Nephron (organoid): ENCODE results near the gene PDZD2.
A peak's percentile ranks its signal among the peaks of the same experiment; 100 is the strongest.

Source experiments
- H3K27ac Mint-ChIP-seq, 3 experiments: 2 replicates each; pipeline ENCODE4 v1.8.0; 2020; ENCODE audit warnings: mixed read lengths in 3 of 3, mild to moderate bottlenecking in 2 of 3, moderate library complexity in 1 of 3
- H3K27me3 Mint-ChIP-seq: 2 replicates; pipeline ENCODE4 v1.8.0; 2021; ENCODE audit warnings: low read depth, mild to moderate bottlenecking, moderate library complexity, mixed read lengths
- H3K36me3 Mint-ChIP-seq: 2 replicates; pipeline ENCODE4 v1.8.0; 2020; ENCODE audit warnings: low read depth, mixed read lengths
- H3K4me1 Mint-ChIP-seq: 2 replicates; pipeline ENCODE4 v1.8.0; 2020; ENCODE audit warnings: mixed read lengths
- H3K4me3 Mint-ChIP-seq, 3 experiments: 2 replicates each; pipeline ENCODE4 v1.8.0; 2020; ENCODE audit warnings: mild to moderate bottlenecking in 3 of 3, mixed read lengths in 3 of 3, moderate library complexity in 2 of 3
- H3K9me3 Mint-ChIP-seq: 2 replicates; pipeline ENCODE4 v1.8.0; 2020; ENCODE audit warnings: mixed read lengths
- TF ChIP-seq, protein P1 (sequence below), 3 experiments: fragments of 200-600 bp; sonication (generic); IDR thresholded peaks; one replicate each; pipeline ENCODE4 v1.5.0; 2021; ENCODE audit warnings: antibody characterized with exemption in 3 of 3; ENCODE audit not compliant: unreplicated experiment in 3 of 3

The PDZD2 gene

DNA sequence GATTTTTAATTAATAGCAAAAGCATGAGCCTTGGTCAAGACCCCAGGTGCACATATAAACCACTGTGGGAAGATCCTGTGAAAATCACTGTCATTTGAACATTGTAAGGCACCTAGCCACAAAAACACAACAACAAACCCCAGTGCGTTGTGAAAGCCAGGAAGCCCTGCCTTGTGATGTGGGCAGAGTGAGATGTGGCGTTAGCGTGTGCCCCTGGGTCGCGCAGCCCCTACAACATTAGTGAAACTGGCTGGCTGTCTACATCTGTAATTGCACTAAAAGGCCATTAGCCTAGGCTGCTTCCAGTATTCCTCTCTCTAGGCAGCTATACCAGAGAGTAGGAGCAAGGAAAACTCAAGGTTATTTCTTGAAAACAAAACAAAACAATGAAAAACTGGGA lies 21.1 kb upstream of the PDZD2 start:
- Mint-ChIP-seq H3K27me3 (peaks cover 21% of the 10 kb centered on the region), H3K4me1 (peaks cover 14% of the 10 kb centered on the region), H3K9me3 (peaks cover 7% of the 10 kb centered on the region), H3K27ac (peak overlapping the region in 1 of 3 experiments; percentile 20), H3K4me3 (no peak overlapping the region), H3K36me3 (no peaks in the 10 kb centered on the region)
- TF ChIP-seq, protein P1, sequence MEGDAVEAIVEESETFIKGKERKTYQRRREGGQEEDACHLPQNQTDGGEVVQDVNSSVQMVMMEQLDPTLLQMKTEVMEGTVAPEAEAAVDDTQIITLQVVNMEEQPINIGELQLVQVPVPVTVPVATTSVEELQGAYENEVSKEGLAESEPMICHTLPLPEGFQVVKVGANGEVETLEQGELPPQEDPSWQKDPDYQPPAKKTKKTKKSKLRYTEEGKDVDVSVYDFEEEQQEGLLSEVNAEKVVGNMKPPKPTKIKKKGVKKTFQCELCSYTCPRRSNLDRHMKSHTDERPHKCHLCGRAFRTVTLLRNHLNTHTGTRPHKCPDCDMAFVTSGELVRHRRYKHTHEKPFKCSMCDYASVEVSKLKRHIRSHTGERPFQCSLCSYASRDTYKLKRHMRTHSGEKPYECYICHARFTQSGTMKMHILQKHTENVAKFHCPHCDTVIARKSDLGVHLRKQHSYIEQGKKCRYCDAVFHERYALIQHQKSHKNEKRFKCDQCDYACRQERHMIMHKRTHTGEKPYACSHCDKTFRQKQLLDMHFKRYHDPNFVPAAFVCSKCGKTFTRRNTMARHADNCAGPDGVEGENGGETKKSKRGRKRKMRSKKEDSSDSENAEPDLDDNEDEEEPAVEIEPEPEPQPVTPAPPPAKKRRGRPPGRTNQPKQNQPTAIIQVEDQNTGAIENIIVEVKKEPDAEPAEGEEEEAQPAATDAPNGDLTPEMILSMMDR (IDR thresholded peaks at IDR 0.05; ENCODE audit: unreplicated experiment in 3 of 3) = no peak

DNA sequence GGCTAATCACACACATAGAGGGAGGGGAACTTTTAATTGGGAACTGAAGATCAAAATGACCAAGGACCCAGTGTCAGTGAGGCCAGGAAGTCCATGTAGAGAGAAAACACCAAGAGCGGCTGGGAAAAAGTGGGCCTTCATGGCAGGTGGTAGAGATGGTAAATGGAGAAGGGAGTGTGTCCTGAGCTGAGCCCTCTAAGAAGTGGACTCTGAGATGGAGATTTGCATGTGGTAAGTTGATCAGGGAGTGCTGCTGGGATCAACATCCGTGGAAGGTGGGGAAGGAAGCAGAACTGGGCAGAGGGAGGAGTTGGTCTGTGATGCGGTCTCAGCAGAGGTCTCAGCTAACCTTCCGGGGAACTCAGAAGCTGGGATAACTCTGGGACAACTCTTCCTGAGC lies 18.9 kb upstream of the PDZD2 start:
- H3K4me1 Mint-ChIP-seq = peaks cover 5% of the 10 kb centered on the region
- peaks cover 7% of the 10 kb centered on the region for H3K9me3 Mint-ChIP-seq
- H3K27ac Mint-ChIP-seq = no peak overlapping the region
- no peaks in the 10 kb centered on the region for H3K36me3 Mint-ChIP-seq
- TF ChIP-seq, protein P1 (IDR thresholded peaks at IDR 0.05; ENCODE audit: unreplicated experiment in 3 of 3) = no peak
- peaks cover 25% of the 10 kb centered on the region for H3K27me3 Mint-ChIP-seq
- no peak overlapping the region for H3K4me3 Mint-ChIP-seq

GRCh38 chr5:31623249-31623648 lies 15.7 kb upstream of the PDZD2 start:
- H3K9me3 Mint-ChIP-seq = no peaks in the 10 kb centered on the region
- H3K4me1 Mint-ChIP-seq = peaks cover under 1% of the 10 kb centered on the region
- H3K27ac Mint-ChIP-seq = no peak overlapping the region
- no peaks in the 10 kb centered on the region for H3K36me3 Mint-ChIP-seq
- H3K27me3 Mint-ChIP-seq = peaks cover 40% of the 10 kb centered on the region
- H3K4me3 Mint-ChIP-seq = no peak overlapping the region
- TF ChIP-seq, protein P1 (IDR thresholded peaks at IDR 0.05; ENCODE audit: unreplicated experiment in 3 of 3) = no peak

- Mint-ChIP-seq H3K27ac (no peak overlapping the region), H3K9me3 (no peaks in the 10 kb centered on the region), H3K4me3 (no peak overlapping the region), H3K36me3 (no peaks in the 10 kb centered on the region), H3K27me3 (peaks cover 23% of the 10 kb centered on the region), H3K4me1 (no peaks in the 10 kb centered on the region)
- TF ChIP-seq, protein P1 (IDR thresholded peaks at IDR 0.05; ENCODE audit: unreplicated experiment in 3 of 3) = no peak
Measured at GRCh38 chr5:31625394-31625793, 13.5 kb upstream of the PDZD2 start.

DNA sequence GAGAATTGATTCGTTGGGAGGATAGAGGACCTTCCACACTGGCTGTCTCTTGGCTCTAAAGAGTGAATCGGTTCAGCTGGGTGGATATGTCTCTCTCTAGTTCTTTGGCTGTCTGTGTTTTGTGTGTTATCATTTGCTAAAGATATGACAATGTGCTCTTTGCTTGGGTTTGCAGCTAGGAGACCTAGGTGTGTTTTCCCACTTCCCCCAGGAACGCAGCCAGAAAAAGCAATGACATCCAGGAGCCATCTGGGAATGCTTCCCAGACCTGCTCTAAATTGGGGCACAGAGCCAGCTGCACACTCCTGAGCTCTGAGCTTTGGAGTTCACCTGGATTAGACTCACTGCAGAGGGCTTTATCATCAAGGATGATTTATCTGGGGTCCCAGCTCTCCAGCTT lies 12.8 kb upstream of the PDZD2 start:
- TF ChIP-seq, protein P1 (IDR thresholded peaks at IDR 0.05; ENCODE audit: unreplicated experiment in 3 of 3) = no peak
- no peak overlapping the region for H3K4me3 Mint-ChIP-seq

DNA sequence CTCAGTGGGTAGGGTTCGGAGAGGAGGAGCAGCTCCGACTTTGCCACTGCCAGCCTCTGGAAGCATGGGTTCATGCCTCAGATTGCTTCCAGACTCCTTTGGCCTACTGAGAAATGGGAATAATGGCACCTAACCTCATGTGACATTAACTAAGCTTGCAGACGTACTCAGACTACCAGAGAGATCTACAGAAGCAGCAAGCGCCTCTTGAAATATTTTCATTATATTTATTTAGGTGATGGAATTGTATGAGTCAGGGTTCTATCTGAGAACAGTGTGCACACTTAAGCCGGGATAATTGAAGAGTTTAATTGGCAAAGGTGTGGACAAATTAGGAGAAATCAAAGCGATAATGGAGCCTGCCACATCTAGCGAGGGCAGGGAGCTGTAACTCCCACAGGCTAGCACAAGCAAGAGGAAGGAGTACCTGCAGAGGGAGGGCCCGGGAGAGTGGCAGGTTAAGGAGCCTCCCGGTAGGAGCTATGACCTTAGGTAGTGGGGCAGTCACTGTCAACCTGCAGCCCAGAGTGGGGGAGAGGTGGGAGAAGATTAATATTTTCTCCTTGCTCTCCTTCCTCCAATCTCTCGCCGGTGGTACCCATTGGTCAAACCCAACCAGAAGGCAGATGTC lies 12.2 kb upstream of the PDZD2 start:
- Mint-ChIP-seq H3K4me1 (no peaks in the 10 kb centered on the region), H3K4me3 (no peak overlapping the region), H3K27ac (no peak overlapping the region), H3K27me3 (peaks cover 27% of the 10 kb centered on the region), H3K9me3 (no peaks in the 10 kb centered on the region), H3K36me3 (no peaks in the 10 kb centered on the region)
- TF ChIP-seq, protein P1 (IDR thresholded peaks at IDR 0.05; ENCODE audit: unreplicated experiment in 3 of 3) = no peak

More for the DNA sequence above, 12.8 kb upstream of the PDZD2 start:
- Mint-ChIP-seq H3K27me3 (peaks cover 27% of the 10 kb centered on the region), H3K9me3 (no peaks in the 10 kb centered on the region), H3K27ac (no peak overlapping the region), H3K4me1 (no peaks in the 10 kb centered on the region), H3K36me3 (no peaks in the 10 kb centered on the region)
